Calu3 (cell line): ENCODE measurements around the gene SLC7A6. TPM values are rescaled to one million over a fixed set of nuclear protein-coding genes. Genes with fewer than 3 reads are reported as not detected.

Experiments
- BruUV-seq: library from RNA; stranded (reverse); fragments of 400-500 nt; replicated peaks from 2 replicates; lab custom pipeline; 2021; lab: Mats Ljungman, UMichigan
- CTCF ChIA-PET: fragments of 300-600 bp; sonication (Branson Sonifier 250); formaldehyde crosslinking; loops from one replicate; lab custom pipeline; 2022; ENCODE audit warnings: antibody characterized with exemption; lab: Charles Lee
- DNase-seq: peaks from one replicate; pipeline ENCODE4 v3.0.0; 2022
- H3K27ac Mint-ChIP-seq: one replicate; pipeline ENCODE4 v1.8.0; 2022; ENCODE audit warnings: mixed read lengths; ENCODE audit not compliant: unreplicated experiment
- H3K27me3 Mint-ChIP-seq: one replicate; pipeline ENCODE4 v1.8.0; 2022; ENCODE audit warnings: mixed read lengths; ENCODE audit not compliant: unreplicated experiment
- H3K36me3 Mint-ChIP-seq: one replicate; pipeline ENCODE4 v1.8.0; 2022; ENCODE audit warnings: mild to moderate bottlenecking, moderate library complexity, mixed read lengths; ENCODE audit not compliant: insufficient read depth, unreplicated experiment
- H3K4me1 Mint-ChIP-seq: one replicate; pipeline ENCODE4 v1.8.0; 2022; ENCODE audit warnings: mild to moderate bottlenecking, low read depth, mixed read lengths; ENCODE audit not compliant: unreplicated experiment
- H3K4me3 Mint-ChIP-seq: one replicate; pipeline ENCODE4 v1.8.0; 2022; ENCODE audit warnings: mild to moderate bottlenecking, low read depth, moderate library complexity, mixed read lengths; ENCODE audit not compliant: unreplicated experiment
- H3K9me3 Mint-ChIP-seq: one replicate; pipeline ENCODE4 v1.8.0; 2022; ENCODE audit warnings: low read depth, mixed read lengths; ENCODE audit not compliant: unreplicated experiment
- CTCF ChIP-seq: fragments of 200-600 bp; IDR thresholded peaks from one replicate; pipeline ENCODE4 v1.8.0; 2022; ENCODE audit warnings: antibody characterized with exemption; ENCODE audit not compliant: unreplicated experiment
- intact Hi-C: fragments of 100-400 bp; cut with micrococcal nuclease; formaldehyde crosslinking; loops from one replicate; pipeline ENCODE4 v1.10.0; 2022; ENCODE audit not compliant: unreplicated experiment
- total RNA-seq: library from RNA; stranded (reverse); gene quantifications from 2 replicates; pipeline ENCODE4 v1.2.3, GENCODE V29; 2022

The SLC7A6 gene
- total RNA-seq, 1 experiment from 2014 or later = 45.4 TPM

GRCh38 chr16:68291227-68291626, 26.9 kb downstream of the SLC7A6 start:
- BruUV-seq = no TSS peak
- H3K27ac Mint-ChIP-seq = no peak overlapping the region
- intact Hi-C loops = no loop called here
- H3K27me3 Mint-ChIP-seq = no peaks in the 10 kb centered on the region
- DNase-seq = no peak
- TF ChIP-seq CTCF = no peak
- no peaks in the 10 kb centered on the region for H3K9me3 Mint-ChIP-seq
- H3K4me1 Mint-ChIP-seq = no peaks in the 10 kb centered on the region
- peaks cover 30% of the 10 kb centered on the region for H3K36me3 Mint-ChIP-seq
- CTCF ChIA-PET = interaction anchor here (0.9 kb wide), 2 partner anchors 16 to 21 kb away, joined by 3 to 4 read pairs; no protein-coding TSS in a partner anchor
- no peak overlapping the region for H3K4me3 Mint-ChIP-seq

GRCh38 chr16:68292425-68292824, 28.1 kb downstream of the SLC7A6 start:
- Mint-ChIP-seq H3K4me3 (no peak overlapping the region), H3K27me3 (no peaks in the 10 kb centered on the region), H3K27ac (no peak overlapping the region), H3K4me1 (no peaks in the 10 kb centered on the region), H3K36me3 (peaks cover 29% of the 10 kb centered on the region), H3K9me3 (no peaks in the 10 kb centered on the region)
- BruUV-seq = no TSS peak
- no peak for DNase-seq
- CTCF ChIA-PET = no interaction called here
- TF ChIP-seq CTCF = no peak
- intact Hi-C loops = no loop called here

GRCh38 chr16:68296291-68296690, 32.0 kb downstream of the SLC7A6 start:
- no peak overlapping the region for H3K27ac Mint-ChIP-seq
- intact Hi-C loops = no loop called here
- H3K4me1 Mint-ChIP-seq = no peaks in the 10 kb centered on the region

GRCh38 chr16:68296693-68297092, 32.4 kb downstream of the SLC7A6 start:
- Mint-ChIP-seq H3K4me1 (no peaks in the 10 kb centered on the region), H3K9me3 (no peaks in the 10 kb centered on the region), H3K27ac (no peak overlapping the region), H3K36me3 (peaks cover 48% of the 10 kb centered on the region), H3K4me3 (no peak overlapping the region), H3K27me3 (no peaks in the 10 kb centered on the region)
- TF ChIP-seq CTCF = no peak
- BruUV-seq = no TSS peak
- intact Hi-C loops = no loop called here
- CTCF ChIA-PET = interaction anchor here (0.5 kb wide), 1 partner anchor 11 kb away, joined by 7 read pairs; no protein-coding TSS in a partner anchor
- no peak for DNase-seq

More at GRCh38 chr16:68296291-68296690, 32.0 kb downstream of the SLC7A6 start:
- DNase-seq = no peak
- H3K36me3 Mint-ChIP-seq = peaks cover 45% of the 10 kb centered on the region
- H3K27me3 Mint-ChIP-seq = no peaks in the 10 kb centered on the region
- TF ChIP-seq CTCF = no peak
- H3K4me3 Mint-ChIP-seq = no peak overlapping the region
- CTCF ChIA-PET = interaction anchor here (0.5 kb wide), 1 partner anchor 11 kb away, joined by 7 read pairs; no protein-coding TSS in a partner anchor
- no peaks in the 10 kb centered on the region for H3K9me3 Mint-ChIP-seq
- no TSS peak for BruUV-seq
